HepG2 (cell line): ENCODE data around the gene PPHLN1. TPM values are rescaled to one million over a fixed set of nuclear protein-coding genes. Genes with fewer than 3 reads are reported as not detected.
A peak's percentile ranks its signal among the peaks of the same experiment; 100 is the strongest.

Experiments used
- ATAC-seq: fragments of 200-7000 bp; cut with Tn5 transposase; 3 replicates; pipeline ENCODE4 v1.9.1; 2020; ENCODE audit warnings: mild to moderate bottlenecking, moderate library complexity
- BruUV-seq: library from RNA; stranded (reverse); fragments of 400-500 nt; replicated peaks from 2 replicates; lab custom pipeline; 2021; lab: Mats Ljungman, UMichigan
- CTCF ChIA-PET: fragments of 300-600 bp; formaldehyde crosslinking; extraction: SDS; loops from one replicate; lab custom pipeline; 2021; ENCODE audit warnings: low total read pairs, inconsistent platforms, low intra/inter-chr PET ratio; lab: Yijun Ruan, JAX
- POLR2A ChIA-PET: fragments of 350-600 bp; sonication (Branson Sonifier 250); formaldehyde crosslinking; loops from one replicate; lab custom pipeline; 2020; ENCODE audit warnings: antibody characterized with exemption, inconsistent platforms; lab: Yijun Ruan, JAX
- DNase-seq: peaks from one replicate; pipeline ENCODE4 v3.0.0-alpha.2; 2015; ENCODE audit warnings: low spot score
- FAIRE-seq: peaks from 3 replicates; lab custom pipeline; 2011; peaks lifted over from hg19 to GRCh38; lab: Jason Lieb, UNC
- H2AFZ ChIP-seq: one replicate; pipeline ENCODE4 v1.6.1; 2011; ENCODE audit warnings: low read length, inconsistent platforms
- H3K27ac ChIP-seq: fragments of 300-600 bp; 3 replicates; pipeline ENCODE4 v1.8.0; 2011; ENCODE audit warnings: mixed run types, mild to moderate bottlenecking, mixed read lengths, low read length, inconsistent platforms; ENCODE audit not compliant: insufficient read depth; ENCODE audit errors: extremely low read length
- H3K27me3 ChIP-seq, 2 experiments: fragments of 200-600 bp in 1 of 2; 2 replicates in 1 of 2; 3 replicates in 1 of 2; pipeline versions ENCODE4 v1.6.0 to v1.8.0; 2011; ENCODE audit warnings: low read length in 2 of 2, mild to moderate bottlenecking in 2 of 2, moderate library complexity in 2 of 2, inconsistent platforms in 1 of 2; ENCODE audit not compliant: insufficient read depth in 2 of 2, control insufficient read depth in 1 of 2
- H3K36me3 ChIP-seq, 2 experiments: fragments of 200-600 bp in 1 of 2; replicated peaks in 1 of 2; 2 replicates in 1 of 2; 3 replicates in 1 of 2; pipeline versions ENCODE4 v1.5.1 to v1.8.0; 2011; ENCODE audit warnings: low read length in 2 of 2, inconsistent platforms in 1 of 2; ENCODE audit not compliant: insufficient read depth in 2 of 2, control insufficient read depth in 1 of 2
- H3K4me1 ChIP-seq: 2 replicates; pipeline ENCODE4 v1.5.1; 2012; ENCODE audit warnings: low read length, inconsistent platforms; ENCODE audit not compliant: insufficient read depth
- H3K4me2 ChIP-seq: 2 replicates; pipeline ENCODE4 v1.6.0; 2011; ENCODE audit warnings: low read depth, low read length, inconsistent platforms
- H3K4me3 ChIP-seq, 3 experiments: fragments of 200-600 bp in 1 of 3; sonication (generic), shearing (Covaris generic) in 1 of 3; replicated peaks in 1 of 3; 2 replicates each; pipeline ENCODE4 v1.5.1; 2011 to 2016; ENCODE audit warnings: low read length in 3 of 3, inconsistent platforms in 2 of 3, low read depth in 2 of 3, mild to moderate bottlenecking in 2 of 3, control low read depth in 1 of 3, mixed read lengths in 1 of 3; ENCODE audit not compliant: insufficient read depth in 1 of 3
- H3K79me2 ChIP-seq: one replicate; pipeline ENCODE4 v1.6.1; 2011; ENCODE audit warnings: low read length, inconsistent platforms; ENCODE audit not compliant: insufficient read depth
- H3K9ac ChIP-seq: 2 replicates; pipeline ENCODE4 v1.6.0; 2011; ENCODE audit warnings: mild to moderate bottlenecking, low read depth, low read length, inconsistent platforms; ENCODE audit not compliant: insufficient read depth
- H3K9me3 ChIP-seq: 2 replicates; pipeline ENCODE4 v1.5.1; 2012; ENCODE audit warnings: mild to moderate bottlenecking, low read length
- H4K20me1 ChIP-seq: 2 replicates; pipeline ENCODE4 v1.6.0; 2011; ENCODE audit warnings: inconsistent platforms, mild to moderate bottlenecking, low read length, moderate library complexity; ENCODE audit not compliant: insufficient read depth
- CTCF ChIP-seq: sonication (generic); formaldehyde crosslinking; IDR thresholded peaks from 2 replicates; pipeline ENCODE4 v1.5.0; 2020; ENCODE audit warnings: mild to moderate bottlenecking, missing genetic modification reagents, moderate library complexity
- GRHL1 ChIP-seq: sonication (generic); formaldehyde crosslinking; conservative IDR thresholded peaks from 2 replicates; pipeline ENCODE4 v1.8.0; 2022; ENCODE audit warnings: missing genetic modification reagents
- NR1H2 ChIP-seq: sonication (generic); formaldehyde crosslinking; IDR thresholded peaks from 2 replicates; pipeline ENCODE4 v1.8.1; 2022; ENCODE audit warnings: low read depth, missing genetic modification reagents, borderline replicate concordance
- RAD21 ChIP-seq: fragments of 450-650 bp; formaldehyde crosslinking; IDR thresholded peaks from 2 replicates; pipeline ENCODE4 v1.5.0; 2020; ENCODE audit warnings: mild to moderate bottlenecking
- SMC3 ChIP-seq: IDR thresholded peaks from 2 replicates; pipeline ENCODE4 v1.6.1; 2011; ENCODE audit warnings: low read length, improper control_type of control experiment
- STAG1 ChIP-seq: sonication (generic); formaldehyde crosslinking; IDR thresholded peaks from 2 replicates; pipeline ENCODE4 v1.4.0; 2020; ENCODE audit warnings: missing genetic modification reagents
- WGBS: methylation state at CpG from one replicate; pipeline ENCODE4 v1.1.6; 2017; ENCODE audit warnings: low lambda C conversion rate; 5-methylcytosine and 5-hydroxymethylcytosine counted together
- in situ Hi-C: cut with HindIII; loops from 2 replicates; pipeline ENCODE4 v1.10.0; 2017; ENCODE audit warnings: low pct_unique_long_range_greater_than_20kb; ENCODE audit not compliant: extremely low pct_ligation_motif_present
- intact Hi-C: fragments of 100-400 bp; cut with micrococcal nuclease; formaldehyde crosslinking; loops from one replicate; pipeline ENCODE4 v1.10.0; 2022; ENCODE audit not compliant: unreplicated experiment
- polyA plus RNA-seq, 8 experiments: library from polyadenylated mRNA; depleted of rRNA in 3 of 8; stranded (reverse) in 7 of 8; unstranded in 1 of 8; fragments of >200 nt; fragmentation: Illumina TruSeq in 4 of 8; extraction: Trizol in 4 of 8; gene quantifications; 2 replicates each; pipeline versions ENCODE4 v1.2.1 to v1.2.3, GENCODE V29; 2011 to 2016; ENCODE audit warnings: low read depth in 4 of 8, missing spikeins in 1 of 8, mixed read lengths in 1 of 8; ENCODE audit not compliant: insufficient read depth in 1 of 8
- total RNA-seq, 5 experiments: library from RNA; depleted of rRNA; stranded (reverse); fragments of >200 nt; fragmentation: Illumina TruSeq; extraction: Trizol; gene quantifications; 2 replicates each; pipeline ENCODE4 v1.2.3, GENCODE V29; 2016; ENCODE audit warnings: low read depth in 1 of 5

The PPHLN1 gene
- total and polyA plus RNA-seq, 2 of the 13 experiments (the other 11 are each of a cell fraction or from before 2014, with no cell fraction given), result 43.4 to 66.0 TPM

GRCh38 chr12:42332301-42333285 lies 6.6 kb downstream of the PPHLN1 start:
- Histone ChIP-seq H3K27ac (no peak overlapping the region), H3K79me2 (peaks cover 69% of the 10 kb centered on the region), H3K36me3 (peaks cover 0 to 7% of the 10 kb centered on the region in 2 experiments; a peak in 3 of 5 replicates), H3K4me1 (peaks cover 45% of the 10 kb centered on the region), H3K4me2 (no peak overlapping the region), H4K20me1 (peaks cover 27% of the 10 kb centered on the region), H3K27me3 (no peaks in the 10 kb centered on the region), H2AFZ (no peak overlapping the region), H3K9ac (no peak overlapping the region), H3K9me3 (no peaks in the 10 kb centered on the region), H3K4me3 (no peak overlapping the region)
- 0 out of 2 replicates have a peak, but pooled peaks have one; percentile 26 for TF ChIP-seq RAD21 (CRISPR knock-in tag)
- peak; percentile 73 for TF ChIP-seq STAG1
- no peak for TF ChIP-seq GRHL1 (CRISPR knock-in tag)
- peak; percentile 63 for TF ChIP-seq SMC3
- TF ChIP-seq CTCF (CRISPR knock-in tag), result peak; percentile 52
- TF ChIP-seq NR1H2 (CRISPR knock-in tag), result no peak
- intact Hi-C loops (loop anchor here (1.0 to 2.0 kb wide), 2 partner anchors 40 to 203 kb away; no protein-coding TSS in a partner anchor), in situ Hi-C loops (no loop called here)
- FAIRE-seq (no peak), DNase-seq (peak; percentile 34), ATAC-seq (peak; percentile 51)
- no TSS peak for BruUV-seq
- ChIA-PET POLR2A (no interaction called here), CTCF (interaction anchor here (1.3 to 2.3 kb wide), 2 partner anchors 77 to 203 kb away, joined by 4 to 16 read pairs; no protein-coding TSS in a partner anchor)
- 47% methylated on average over 4 of the region's 4 CpGs for whole genome bisulfite sequencing
